ENCODE data around the gene SDHA.
"Not testable (repeated sequence)": the region's sequence is repeated elsewhere in the genome, so short reads cannot be mapped to it uniquely, and the experiment has no call there.

The SDHA gene

DNA sequence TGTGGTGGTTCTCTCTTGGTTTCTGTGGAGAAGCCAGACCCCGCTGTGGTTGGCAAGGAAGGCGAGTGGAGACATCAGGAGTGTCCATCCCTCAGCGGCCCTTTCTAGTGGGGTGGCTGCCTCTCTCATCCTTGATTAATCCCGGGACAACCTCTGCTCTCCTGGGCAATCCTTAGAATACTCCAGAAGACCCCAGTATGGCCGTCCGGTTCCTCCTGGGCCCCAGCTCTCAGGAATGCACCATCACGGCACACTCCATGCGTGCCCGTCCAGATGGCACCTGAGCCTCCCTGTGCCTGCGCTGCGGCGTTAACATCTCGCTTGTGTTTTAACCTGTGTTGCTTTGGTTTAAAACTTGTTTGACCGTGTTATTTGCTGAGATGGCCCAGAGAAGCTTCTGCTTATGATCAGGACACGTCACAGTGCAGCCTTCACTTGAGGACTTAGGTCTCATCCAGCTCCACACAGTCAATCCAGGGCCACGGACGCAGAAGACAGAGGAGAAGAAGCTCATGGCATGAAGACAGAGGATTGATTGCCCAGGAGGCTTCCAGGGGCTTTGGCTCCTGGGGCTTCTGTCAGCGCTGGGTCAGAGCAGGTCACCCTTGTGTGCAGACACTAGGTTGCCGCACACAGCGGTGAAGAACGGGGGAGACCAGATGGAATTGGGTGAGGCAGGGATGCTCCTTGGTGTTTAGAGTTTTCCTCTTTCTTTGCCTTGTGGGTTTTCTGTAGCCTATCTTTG lies 82.7 kb downstream of the SDHA start:
- not testable (repeated sequence) for DNase-seq (ENCODE audit: low spot score)

DNA sequence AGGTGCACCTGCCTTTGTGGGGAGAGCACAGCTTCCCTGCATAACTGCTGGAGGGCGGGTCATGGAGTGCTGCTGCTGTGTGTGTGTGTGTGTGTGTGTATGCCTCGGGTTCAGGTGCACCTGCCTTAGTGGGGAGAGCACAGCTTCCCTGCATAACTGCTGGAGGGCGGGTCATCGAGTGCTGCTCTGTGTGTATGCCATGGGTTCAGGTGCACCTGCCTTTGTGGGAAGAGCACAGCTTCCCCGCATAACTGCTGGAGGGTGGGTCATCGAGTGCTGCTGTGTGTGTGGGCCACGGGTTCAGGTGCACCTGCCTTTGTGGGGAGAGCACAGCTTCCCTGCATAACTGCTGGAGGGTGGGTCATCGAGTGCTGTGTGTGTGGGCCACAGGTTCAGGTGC lies 84.3 kb downstream of the SDHA start:
- DNase-seq (ENCODE audit: low spot score), result not testable (repeated sequence)

DNA sequence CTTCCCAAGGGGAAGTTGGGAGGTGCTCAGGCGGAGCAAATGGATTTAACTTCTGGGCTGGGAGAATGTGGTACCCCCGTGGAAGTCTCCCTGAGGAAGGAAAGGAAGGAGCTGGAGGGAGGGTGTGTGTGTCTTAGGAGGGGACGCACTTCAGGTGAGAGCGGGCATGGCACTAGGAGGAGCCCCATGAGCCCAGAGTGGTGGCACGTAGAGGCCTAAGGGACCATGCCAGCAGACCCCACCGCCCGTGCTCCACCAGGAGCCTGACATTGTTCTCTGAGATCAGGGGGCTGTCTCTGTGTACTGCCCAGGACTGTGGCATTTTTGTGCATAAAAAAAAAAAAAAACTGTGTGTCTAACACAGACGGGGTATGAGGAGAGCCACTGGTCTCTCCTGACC lies 84.8 kb downstream of the SDHA start:
- DNase-seq (ENCODE audit: low spot score), result no peak

DNA sequence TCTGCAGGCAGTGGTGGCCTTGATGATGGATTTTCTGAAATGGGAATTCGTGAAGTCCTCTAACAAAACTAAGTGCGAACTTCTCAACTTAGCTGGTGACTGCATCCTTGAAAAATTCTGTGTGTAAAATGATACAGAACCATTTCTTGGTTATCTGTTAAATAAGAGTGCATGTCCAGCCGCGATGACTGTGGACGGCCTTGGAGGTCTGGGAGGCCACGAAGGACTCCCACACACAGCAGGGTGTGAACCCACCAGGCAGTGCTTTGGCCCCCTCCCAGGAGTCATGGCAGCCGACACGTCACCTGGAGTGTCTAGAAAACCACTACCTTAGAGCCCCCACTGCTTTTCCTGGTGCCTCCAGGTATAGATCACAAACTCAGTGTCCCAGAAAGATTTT lies 85.6 kb downstream of the SDHA start:
- not testable (repeated sequence) for DNase-seq (ENCODE audit: low spot score)

DNA sequence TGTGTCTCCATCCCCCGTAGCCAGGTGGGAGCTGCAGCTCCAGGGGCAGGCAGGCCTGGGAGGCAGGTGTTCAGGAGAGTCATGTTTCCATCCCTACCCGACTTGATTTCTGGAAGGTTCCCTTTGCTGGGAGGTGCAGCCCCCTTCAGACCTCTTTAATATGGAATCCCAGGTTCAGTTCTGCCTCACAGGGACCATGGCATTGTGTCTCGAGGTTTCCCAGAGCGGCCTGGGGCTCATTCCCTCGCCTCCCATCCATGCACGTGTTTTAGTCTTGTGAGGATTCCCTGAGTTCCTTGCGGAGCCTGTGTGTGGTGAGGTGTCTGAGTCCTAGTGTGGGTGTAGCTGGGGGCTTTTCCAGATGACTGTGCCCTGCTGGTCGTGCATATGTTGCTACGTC lies 86.9 kb downstream of the SDHA start:
- DNase-seq (ENCODE audit: low spot score), result no peak

DNA sequence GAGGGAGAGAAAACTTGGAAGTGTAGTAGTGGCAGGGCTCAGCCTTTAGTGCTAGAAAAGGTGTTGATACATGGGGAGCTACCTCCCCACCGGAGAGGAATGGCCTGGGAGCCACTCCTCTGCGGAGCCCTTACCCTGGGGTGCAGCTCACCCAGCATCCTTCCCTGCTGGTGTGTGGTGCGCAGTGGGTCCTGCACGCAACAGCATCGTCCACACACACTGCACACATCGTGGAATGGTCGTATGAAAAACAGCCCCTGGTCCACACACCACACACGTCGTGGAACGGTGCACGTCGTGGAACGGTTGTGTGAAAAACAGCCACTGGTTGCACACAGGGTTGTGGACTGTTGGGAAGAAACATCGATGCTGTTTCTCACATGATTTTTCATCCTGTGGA lies 87.3 kb downstream of the SDHA start:
- no peak for DNase-seq (ENCODE audit: low spot score)

DNA sequence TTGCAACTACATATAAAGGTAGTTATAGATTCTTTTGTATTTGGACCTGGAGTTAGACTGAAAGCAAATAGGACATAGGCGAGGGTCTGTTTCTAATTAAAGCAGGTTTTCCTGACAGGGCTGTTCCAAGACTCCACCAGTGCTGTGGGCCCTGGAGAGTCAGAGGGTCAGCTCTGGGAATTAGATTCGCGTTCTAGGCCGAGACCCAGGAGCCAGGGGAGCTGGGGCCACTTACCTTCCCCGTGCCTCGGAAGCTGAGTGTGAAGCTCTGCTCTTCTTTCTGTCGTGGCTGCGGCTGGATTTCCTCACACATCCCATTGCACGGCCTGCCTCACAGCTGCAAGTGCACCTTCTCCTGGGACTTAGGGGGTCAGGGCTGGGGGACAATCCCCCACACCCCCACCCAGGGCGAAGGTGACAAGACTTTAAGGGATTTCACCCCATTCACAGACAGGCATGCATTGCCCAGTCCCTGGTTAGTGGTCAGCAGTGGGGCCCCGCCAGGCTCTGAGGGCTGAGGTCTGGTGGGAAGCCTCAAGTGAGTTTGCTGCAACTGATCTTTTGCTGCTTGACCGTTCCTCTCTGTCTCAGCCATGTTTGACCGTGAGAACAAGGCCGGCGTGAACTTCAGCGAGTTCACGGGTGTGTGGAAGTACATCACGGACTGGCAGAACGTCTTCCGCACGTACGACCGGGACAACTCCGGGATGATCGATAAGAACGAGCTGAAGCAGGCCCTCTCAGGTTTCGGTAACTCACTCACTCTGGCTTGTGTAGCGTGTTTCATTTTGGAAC lies 88.1 kb downstream of the SDHA start:
- no peak for DNase-seq (ENCODE audit: low spot score)

All from kidney tubule cell (primary cell).